GM12801 (cell line): Measurements from ENCODE around the gene FRMPD4.

Experiments used
- TF ChIP-seq, protein P1 (sequence below): IDR thresholded peaks from one replicate; pipeline ENCODE4 v1.5.1; 2011; ENCODE audit warnings: control low read depth; ENCODE audit not compliant: insufficient read length; ENCODE audit errors: extremely low read depth

FRMPD4 gene

DNA sequence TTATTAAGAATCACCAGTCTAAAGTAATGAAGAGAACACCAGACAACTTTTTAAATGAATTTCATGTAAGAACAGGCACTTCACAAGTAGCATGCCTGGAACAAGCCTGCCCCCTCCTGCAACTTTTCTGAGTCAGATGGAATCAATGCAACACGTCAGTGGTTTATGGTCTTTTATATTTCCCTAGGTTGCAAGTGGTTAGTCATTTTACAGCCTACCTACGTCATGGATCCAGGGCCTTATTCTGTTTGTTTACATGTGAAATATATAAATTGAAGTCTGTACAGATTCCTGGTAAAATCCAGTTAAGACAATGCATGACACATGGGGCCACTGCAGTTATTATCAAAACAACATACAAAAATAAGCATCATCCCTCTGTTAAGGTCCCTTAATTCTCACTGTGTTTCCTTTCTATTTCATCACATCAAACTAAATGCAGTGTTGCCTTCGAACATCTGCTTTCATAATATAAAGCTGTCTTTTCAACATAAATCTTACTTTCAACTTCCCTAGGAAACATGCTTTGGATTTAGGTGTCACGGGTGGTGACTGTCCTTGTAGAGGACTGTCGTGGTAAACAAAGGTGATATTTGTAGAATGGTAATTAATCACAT, 309.3 kb downstream of the FRMPD4 start:
- TF ChIP-seq, protein P1, sequence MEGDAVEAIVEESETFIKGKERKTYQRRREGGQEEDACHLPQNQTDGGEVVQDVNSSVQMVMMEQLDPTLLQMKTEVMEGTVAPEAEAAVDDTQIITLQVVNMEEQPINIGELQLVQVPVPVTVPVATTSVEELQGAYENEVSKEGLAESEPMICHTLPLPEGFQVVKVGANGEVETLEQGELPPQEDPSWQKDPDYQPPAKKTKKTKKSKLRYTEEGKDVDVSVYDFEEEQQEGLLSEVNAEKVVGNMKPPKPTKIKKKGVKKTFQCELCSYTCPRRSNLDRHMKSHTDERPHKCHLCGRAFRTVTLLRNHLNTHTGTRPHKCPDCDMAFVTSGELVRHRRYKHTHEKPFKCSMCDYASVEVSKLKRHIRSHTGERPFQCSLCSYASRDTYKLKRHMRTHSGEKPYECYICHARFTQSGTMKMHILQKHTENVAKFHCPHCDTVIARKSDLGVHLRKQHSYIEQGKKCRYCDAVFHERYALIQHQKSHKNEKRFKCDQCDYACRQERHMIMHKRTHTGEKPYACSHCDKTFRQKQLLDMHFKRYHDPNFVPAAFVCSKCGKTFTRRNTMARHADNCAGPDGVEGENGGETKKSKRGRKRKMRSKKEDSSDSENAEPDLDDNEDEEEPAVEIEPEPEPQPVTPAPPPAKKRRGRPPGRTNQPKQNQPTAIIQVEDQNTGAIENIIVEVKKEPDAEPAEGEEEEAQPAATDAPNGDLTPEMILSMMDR, result no peak

DNA sequence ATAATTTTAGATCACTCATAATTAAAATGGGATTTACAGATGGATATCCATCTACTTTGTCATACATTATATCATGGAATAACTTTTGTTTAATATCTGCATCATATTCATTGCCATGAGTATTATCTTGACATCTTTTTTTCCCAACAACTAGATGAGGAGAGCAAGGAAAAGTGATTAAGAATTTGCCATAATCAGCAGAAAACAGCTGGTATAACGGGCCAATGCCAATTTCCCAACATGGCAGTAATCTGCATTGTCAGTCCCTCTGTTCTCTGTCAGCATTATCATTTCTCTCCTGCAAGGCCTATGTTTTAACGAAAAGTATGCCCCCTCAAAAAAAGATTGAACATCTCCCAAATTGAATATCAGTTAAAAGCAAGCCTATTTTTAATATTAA, 314.0 kb downstream of the FRMPD4 start:
- TF ChIP-seq, protein P1, result no peak

DNA sequence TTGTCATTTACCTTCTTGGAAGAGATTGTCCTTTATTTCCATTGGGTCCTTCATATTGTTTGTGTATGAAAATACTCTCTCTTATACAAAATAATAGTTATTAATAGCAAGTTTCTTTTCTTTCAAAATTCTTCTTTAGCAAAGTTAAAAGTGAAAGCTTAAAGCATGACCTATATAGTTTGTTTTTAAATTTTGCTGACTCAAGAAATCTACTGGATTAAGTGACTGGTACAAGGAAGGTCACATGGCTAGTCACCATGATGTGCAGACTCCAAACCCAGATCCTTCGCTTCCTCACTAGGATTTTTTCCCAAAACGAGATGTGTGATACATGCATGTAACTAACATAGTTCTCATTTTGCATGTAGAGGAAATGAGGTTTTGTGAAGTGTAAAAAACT, 322.7 kb downstream of the FRMPD4 start:
- TF ChIP-seq, protein P1, result no peak

DNA sequence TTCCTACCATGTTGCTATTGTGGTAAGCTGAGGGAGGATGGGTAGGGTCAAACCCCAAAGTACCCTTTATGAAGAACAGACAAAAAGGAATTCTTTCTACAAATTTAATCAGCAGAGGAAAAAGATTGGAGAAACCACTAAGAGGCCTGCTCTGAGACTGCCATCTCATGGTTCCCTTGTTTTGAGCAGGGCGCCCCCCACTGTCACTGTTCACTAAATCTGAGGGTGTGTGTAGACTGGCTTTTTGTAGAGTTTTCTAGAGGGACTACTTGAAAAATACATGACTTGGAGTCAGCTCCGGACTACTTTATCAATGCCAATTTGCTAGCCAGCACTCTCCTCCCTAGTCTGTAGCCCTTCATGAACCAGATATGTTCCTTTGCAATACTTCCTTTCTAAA, 324.8 kb downstream of the FRMPD4 start:
- TF ChIP-seq, protein P1, result no peak

DNA sequence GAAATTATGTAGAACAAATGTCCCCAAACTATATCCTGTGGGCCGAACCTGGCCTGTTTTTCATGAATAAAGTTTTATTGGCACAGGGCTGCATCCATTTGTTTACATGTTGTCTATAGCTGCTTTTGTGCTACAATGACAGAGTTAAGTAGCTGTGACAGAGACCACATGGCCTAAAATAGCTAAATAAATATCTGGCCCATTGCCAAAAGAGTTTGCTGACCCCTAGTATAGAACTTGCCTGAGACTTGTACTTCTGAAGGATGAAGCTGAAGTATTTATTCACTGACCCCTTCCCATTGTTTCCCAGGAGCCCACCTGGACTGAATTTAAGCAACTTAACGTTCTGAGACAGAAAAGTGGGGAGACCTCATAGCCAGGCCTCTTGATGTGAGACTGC, 325.6 kb downstream of the FRMPD4 start:
- TF ChIP-seq, protein P1, result no peak

DNA sequence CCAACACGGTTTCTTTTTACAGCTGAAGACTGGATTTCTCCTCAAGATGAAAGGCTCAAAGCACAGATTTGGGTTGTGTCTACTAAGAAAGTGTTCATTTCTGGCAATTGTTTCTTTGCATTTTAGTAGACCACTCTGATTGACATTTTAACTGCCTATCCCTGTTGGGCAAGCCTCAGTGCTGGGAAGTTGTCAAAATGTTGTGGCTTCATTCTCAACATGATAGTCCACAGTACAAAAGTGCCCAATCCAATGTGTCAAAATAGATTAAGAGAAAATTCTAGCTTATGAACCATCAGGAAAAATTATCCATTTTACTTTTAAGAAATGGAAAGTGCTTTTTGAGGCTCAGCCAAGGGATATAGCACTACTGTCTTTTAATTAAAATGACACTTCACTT, 329.0 kb downstream of the FRMPD4 start:
- TF ChIP-seq, protein P1, result no peak

DNA sequence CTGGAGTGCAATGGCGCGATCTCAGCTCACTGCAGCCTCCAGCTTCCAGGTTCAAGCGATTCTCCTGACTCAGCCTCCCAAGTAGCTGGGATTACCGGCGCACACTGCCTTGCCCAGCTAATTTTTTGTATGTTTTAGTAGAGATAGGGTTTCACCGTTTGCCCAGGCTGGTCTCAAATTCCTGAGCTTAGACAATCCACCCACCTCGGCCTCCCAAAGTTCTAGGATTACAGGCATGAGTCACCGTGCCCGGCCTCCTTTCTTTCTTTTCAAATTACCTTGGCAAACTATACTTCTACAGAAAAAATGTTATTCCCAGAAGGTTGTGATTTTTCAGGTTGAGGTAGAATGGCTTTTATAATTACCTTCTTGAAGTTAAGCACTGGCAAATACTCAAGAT, 331.0 kb downstream of the FRMPD4 start:
- TF ChIP-seq, protein P1, result no peak
